Astrocyte (in vitro differentiated cells and primary cell): Measurements from ENCODE around the gene C5AR1. TPM values are rescaled to one million over a fixed set of nuclear protein-coding genes. Genes with fewer than 3 reads are reported as not detected.

Experiments
- DNase-seq: peaks from one replicate; pipeline ENCODE4 v3.0.0-alpha.2; 2010; ENCODE audit warnings: low read depth
- FAIRE-seq: peaks from 2 replicates; lab custom pipeline; 2011; peaks lifted over from hg19 to GRCh38; lab: Jason Lieb, UNC
- H2AFZ ChIP-seq: 2 replicates; pipeline ENCODE4 v1.6.0; 2012; ENCODE audit warnings: low read depth, low read length, inconsistent platforms
- H3K27ac ChIP-seq: 2 replicates; pipeline ENCODE4 v1.5.1; 2011; ENCODE audit warnings: low read depth, low read length, inconsistent platforms
- H3K27me3 ChIP-seq: 2 replicates; pipeline ENCODE4 v1.6.0; 2011; ENCODE audit warnings: low read length, inconsistent platforms; ENCODE audit not compliant: insufficient read depth
- H3K36me3 ChIP-seq: 2 replicates; pipeline ENCODE4 v1.5.1; 2011; ENCODE audit warnings: low read length, inconsistent platforms; ENCODE audit not compliant: insufficient read depth
- H3K4me1 ChIP-seq: 2 replicates; pipeline ENCODE4 v1.5.1; 2011; ENCODE audit warnings: low read length, inconsistent platforms; ENCODE audit not compliant: insufficient read depth
- H3K4me2 ChIP-seq: 2 replicates; pipeline ENCODE4 v1.6.0; 2012; ENCODE audit warnings: low read length, inconsistent platforms
- H3K4me3 ChIP-seq: 2 replicates; pipeline ENCODE4 v1.5.1; 2011; ENCODE audit warnings: low read depth, mild to moderate bottlenecking, low read length, inconsistent platforms; ENCODE audit not compliant: insufficient read depth
- H3K79me2 ChIP-seq: 2 replicates; pipeline ENCODE4 v1.6.0; 2012; ENCODE audit warnings: mild to moderate bottlenecking, low read length, inconsistent platforms; ENCODE audit not compliant: insufficient read depth
- H3K9ac ChIP-seq: 2 replicates; pipeline ENCODE4 v1.6.0; 2012; ENCODE audit warnings: mild to moderate bottlenecking, low read length, inconsistent platforms
- H3K9me3 ChIP-seq: 2 replicates; pipeline ENCODE4 v1.5.1; 2012; ENCODE audit warnings: low read depth, mild to moderate bottlenecking, low read length, inconsistent platforms; ENCODE audit not compliant: insufficient read depth
- H4K20me1 ChIP-seq: 2 replicates; pipeline ENCODE4 v1.6.0; 2012; ENCODE audit warnings: low read length, inconsistent platforms; ENCODE audit not compliant: insufficient read depth
- H3K27ac Mint-ChIP-seq: one replicate; pipeline ENCODE4 v1.8.0; 2021; ENCODE audit warnings: mild to moderate bottlenecking, mixed read lengths; ENCODE audit not compliant: unreplicated experiment
- H3K27me3 Mint-ChIP-seq: one replicate; pipeline ENCODE4 v1.8.0; 2021; ENCODE audit warnings: low read depth, mixed read lengths; ENCODE audit not compliant: unreplicated experiment
- H3K36me3 Mint-ChIP-seq: one replicate; pipeline ENCODE4 v1.8.0; 2021; ENCODE audit warnings: low read depth, mixed read lengths; ENCODE audit not compliant: unreplicated experiment
- H3K4me1 Mint-ChIP-seq: one replicate; pipeline ENCODE4 v1.8.0; 2021; ENCODE audit warnings: low read depth, mixed read lengths; ENCODE audit not compliant: unreplicated experiment
- H3K4me3 Mint-ChIP-seq: one replicate; pipeline ENCODE4 v1.8.0; 2021; ENCODE audit warnings: mild to moderate bottlenecking, moderate library complexity, mixed read lengths; ENCODE audit not compliant: unreplicated experiment
- H3K9me3 Mint-ChIP-seq: one replicate; pipeline ENCODE4 v1.8.0; 2021; ENCODE audit warnings: mild to moderate bottlenecking, mixed read lengths; ENCODE audit not compliant: unreplicated experiment
- EZH2 ChIP-seq: IDR thresholded peaks from 2 replicates; pipeline ENCODE4 v1.6.1; 2012; ENCODE audit warnings: mild to moderate bottlenecking, low read length, inconsistent platforms; ENCODE audit not compliant: insufficient read depth
- total RNA-seq: library from RNA; stranded (reverse); gene quantifications from 2 replicates; pipeline ENCODE4 v1.2.1, GENCODE V29; 2021
- TF ChIP-seq, protein P1 (sequence below): IDR thresholded peaks from 2 replicates; pipeline ENCODE4 v1.5.1; 2011; ENCODE audit warnings: low read depth, mild to moderate bottlenecking, inconsistent platforms, low read length, moderate library complexity; ENCODE audit not compliant: insufficient read depth

C5AR1 gene
- total RNA-seq, 1 donor from 2014 or later: 4.6 TPM

DNA sequence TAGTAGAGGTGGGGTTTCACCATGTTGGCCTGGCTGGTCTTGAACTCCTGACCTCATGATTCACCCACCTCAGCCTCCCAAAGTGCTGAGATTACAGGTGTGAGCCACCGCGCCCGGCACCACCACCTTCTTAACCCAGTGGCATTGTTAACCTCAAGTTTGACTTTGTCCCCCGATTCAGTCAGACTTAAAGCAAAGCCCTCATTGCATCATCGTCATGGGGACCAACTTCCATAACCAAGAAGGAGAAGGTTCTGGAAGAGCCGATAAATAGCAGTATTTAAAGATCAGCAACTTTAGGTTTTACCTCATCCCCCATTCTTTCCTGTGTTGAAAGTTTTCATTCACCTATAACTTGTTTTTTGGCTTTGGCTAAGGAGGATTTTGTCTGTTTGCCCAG, 41.6 kb upstream of the C5AR1 start:
- FAIRE-seq (no peak), DNase-seq (no peak)
- H3K27ac ChIP-seq: no peak overlapping the region
- H3K4me3 ChIP-seq: no peak overlapping the region
- H3K4me1 ChIP-seq: peaks cover 5% of the 10 kb centered on the region
- H3K9ac ChIP-seq: no peak overlapping the region
- H4K20me1 ChIP-seq: peaks cover 34% of the 10 kb centered on the region
- peaks cover 15% of the 10 kb centered on the region for H3K36me3 ChIP-seq
- H3K27me3 ChIP-seq: no peaks in the 10 kb centered on the region
- H3K9me3 ChIP-seq: no peaks in the 10 kb centered on the region
- peaks cover 20% of the 10 kb centered on the region for H3K79me2 ChIP-seq
- no peak overlapping the region for H3K27ac Mint-ChIP-seq
- H3K4me3 Mint-ChIP-seq: no peak overlapping the region
- H3K4me1 Mint-ChIP-seq: peaks cover 6% of the 10 kb centered on the region
- H3K27me3 Mint-ChIP-seq: no peaks in the 10 kb centered on the region
- no peak overlapping the region for H3K4me2 ChIP-seq
- no peaks in the 10 kb centered on the region for H3K9me3 Mint-ChIP-seq
- TF ChIP-seq, protein P1, sequence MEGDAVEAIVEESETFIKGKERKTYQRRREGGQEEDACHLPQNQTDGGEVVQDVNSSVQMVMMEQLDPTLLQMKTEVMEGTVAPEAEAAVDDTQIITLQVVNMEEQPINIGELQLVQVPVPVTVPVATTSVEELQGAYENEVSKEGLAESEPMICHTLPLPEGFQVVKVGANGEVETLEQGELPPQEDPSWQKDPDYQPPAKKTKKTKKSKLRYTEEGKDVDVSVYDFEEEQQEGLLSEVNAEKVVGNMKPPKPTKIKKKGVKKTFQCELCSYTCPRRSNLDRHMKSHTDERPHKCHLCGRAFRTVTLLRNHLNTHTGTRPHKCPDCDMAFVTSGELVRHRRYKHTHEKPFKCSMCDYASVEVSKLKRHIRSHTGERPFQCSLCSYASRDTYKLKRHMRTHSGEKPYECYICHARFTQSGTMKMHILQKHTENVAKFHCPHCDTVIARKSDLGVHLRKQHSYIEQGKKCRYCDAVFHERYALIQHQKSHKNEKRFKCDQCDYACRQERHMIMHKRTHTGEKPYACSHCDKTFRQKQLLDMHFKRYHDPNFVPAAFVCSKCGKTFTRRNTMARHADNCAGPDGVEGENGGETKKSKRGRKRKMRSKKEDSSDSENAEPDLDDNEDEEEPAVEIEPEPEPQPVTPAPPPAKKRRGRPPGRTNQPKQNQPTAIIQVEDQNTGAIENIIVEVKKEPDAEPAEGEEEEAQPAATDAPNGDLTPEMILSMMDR: no peak
- TF ChIP-seq EZH2: no peak
- peaks cover 29% of the 10 kb centered on the region for H3K36me3 Mint-ChIP-seq
- no peak overlapping the region for H2AFZ ChIP-seq

DNA sequence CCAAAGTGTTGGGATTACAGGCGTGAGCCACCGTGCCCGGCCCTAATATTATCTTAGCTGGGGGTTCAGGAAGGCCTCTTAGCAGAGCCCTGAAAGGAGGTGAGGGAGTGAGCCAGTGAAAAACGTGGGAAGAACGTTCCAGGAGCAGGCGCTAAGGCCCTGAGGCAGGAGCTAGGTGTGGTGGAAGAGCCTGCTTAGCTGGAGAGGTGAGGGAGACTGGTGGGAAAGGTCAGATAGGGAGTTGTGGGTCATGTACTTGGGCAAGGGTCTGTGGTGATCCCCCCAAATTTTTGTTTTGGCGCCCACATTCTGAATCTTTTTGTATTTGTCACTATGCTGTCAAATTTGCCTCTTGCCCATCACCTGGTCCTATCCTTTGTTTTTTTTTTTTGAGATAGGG, 40.1 kb upstream of the C5AR1 start:
- peaks cover 27% of the 10 kb centered on the region for H4K20me1 ChIP-seq
- no peak overlapping the region for H2AFZ ChIP-seq
- H3K36me3 ChIP-seq: peaks cover 12% of the 10 kb centered on the region
- H3K4me2 ChIP-seq: no peak overlapping the region
- no peaks in the 10 kb centered on the region for H3K9me3 Mint-ChIP-seq
- H3K4me3 Mint-ChIP-seq: no peak overlapping the region
- no peaks in the 10 kb centered on the region for H3K27me3 ChIP-seq
- H3K9me3 ChIP-seq: no peaks in the 10 kb centered on the region
- peaks cover 27% of the 10 kb centered on the region for H3K36me3 Mint-ChIP-seq
- H3K4me3 ChIP-seq: no peak overlapping the region
- no peak overlapping the region for H3K27ac Mint-ChIP-seq
- peaks cover 15% of the 10 kb centered on the region for H3K79me2 ChIP-seq
- no peak overlapping the region for H3K27ac ChIP-seq
- peaks cover 6% of the 10 kb centered on the region for H3K4me1 Mint-ChIP-seq
- H3K27me3 Mint-ChIP-seq: no peaks in the 10 kb centered on the region
- no peak overlapping the region for H3K9ac ChIP-seq
- DNase-seq (no peak), FAIRE-seq (no peak)
- TF ChIP-seq EZH2: no peak
- TF ChIP-seq, protein P1: no peak
- peaks cover 10% of the 10 kb centered on the region for H3K4me1 ChIP-seq

DNA sequence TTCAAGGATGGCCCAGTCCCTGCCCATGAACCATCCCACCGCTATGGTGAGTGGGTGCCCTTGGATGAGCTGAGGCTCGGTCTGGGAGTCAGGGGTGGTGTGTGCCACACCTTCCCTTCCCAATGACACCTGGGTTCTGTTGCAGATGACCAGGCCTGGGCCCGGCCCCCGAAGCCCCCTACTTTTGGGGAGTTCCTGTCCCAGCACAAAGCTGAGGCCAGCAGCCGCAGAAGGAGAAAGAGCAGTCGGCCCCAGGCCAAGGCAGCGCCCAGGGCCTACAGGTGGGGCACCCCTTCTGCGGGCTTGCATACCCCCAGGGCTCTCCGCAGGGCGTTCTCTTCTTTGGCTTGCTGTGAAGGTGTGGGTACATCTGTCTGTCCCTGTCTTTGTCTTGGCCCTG, 39.3 kb upstream of the C5AR1 start:
- Histone ChIP-seq H3K36me3 (peaks cover 4% of the 10 kb centered on the region), H3K27me3 (no peaks in the 10 kb centered on the region), H3K9me3 (no peaks in the 10 kb centered on the region), H3K4me1 (peaks cover 16% of the 10 kb centered on the region), H4K20me1 (peaks cover 30% of the 10 kb centered on the region), H3K9ac (no peak overlapping the region), H3K27ac (no peak overlapping the region), H3K79me2 (peaks cover 12% of the 10 kb centered on the region), H3K4me3 (no peak overlapping the region), H3K4me2 (no peak overlapping the region), H2AFZ (no peak overlapping the region)
- no peak overlapping the region for H3K4me3 Mint-ChIP-seq
- H3K4me1 Mint-ChIP-seq: peaks cover 7% of the 10 kb centered on the region
- no peak for DNase-seq
- H3K27me3 Mint-ChIP-seq: no peaks in the 10 kb centered on the region
- H3K27ac Mint-ChIP-seq: no peak overlapping the region
- TF ChIP-seq EZH2: no peak
- TF ChIP-seq, protein P1: no peak
- no peaks in the 10 kb centered on the region for H3K9me3 Mint-ChIP-seq
- H3K36me3 Mint-ChIP-seq: peaks cover 25% of the 10 kb centered on the region
- FAIRE-seq: no peak
